ENCODE data around the gene TIMM17A.

Gene TIMM17A

GRCh38 chr1:201990427-201990826 lies 35.1 kb downstream of the TIMM17A start:
- DNase-seq (ENCODE audit: insufficient read length, low spot score) (no peak), FAIRE-seq (no peak)
- TF ChIP-seq POLR2AphosphoS5 (IDR thresholded peaks at IDR 0.05; ENCODE audit: low read depth, low read length) = no peak
- TF ChIP-seq POLR2A (IDR thresholded peaks at IDR 0.05; ENCODE audit: low read depth, low read length) = no peak
- TF ChIP-seq TAF1 (IDR thresholded peaks at IDR 0.05; ENCODE audit: low read depth, low read length) = no peak
- TF ChIP-seq SPI1 (IDR thresholded peaks at IDR 0.05; ENCODE audit: low read depth, low read length) = no peak
- no peak for TF ChIP-seq POU2F2 (IDR thresholded peaks at IDR 0.05; ENCODE audit: low read depth, low read length)
- no peak for TF ChIP-seq PAX5 (IDR thresholded peaks at IDR 0.05; ENCODE audit: insufficient read depth, low read length, severe bottlenecking)

- peak; percentile 52 for DNase-seq (ENCODE audit: insufficient read length, low spot score)
- no peak for TF ChIP-seq SPI1 (IDR thresholded peaks at IDR 0.05; ENCODE audit: low read depth, low read length)
- TF ChIP-seq PAX5 (IDR thresholded peaks at IDR 0.05; ENCODE audit: insufficient read depth, low read length, severe bottlenecking) = no peak
- TF ChIP-seq TAF1 (IDR thresholded peaks at IDR 0.05; ENCODE audit: low read depth, low read length) = no peak
- TF ChIP-seq POLR2A (IDR thresholded peaks at IDR 0.05; ENCODE audit: low read depth, low read length) = no peak
- no peak for TF ChIP-seq POLR2AphosphoS5 (IDR thresholded peaks at IDR 0.05; ENCODE audit: low read depth, low read length)
- no peak for TF ChIP-seq POU2F2 (IDR thresholded peaks at IDR 0.05; ENCODE audit: low read depth, low read length)
- FAIRE-seq = peak; percentile 69
Measured at GRCh38 chr1:201999625-202000238, 44.4 kb downstream of the TIMM17A start.

- FAIRE-seq (no peak), DNase-seq (ENCODE audit: insufficient read length, low spot score) (no peak)
- TF ChIP-seq POLR2AphosphoS5 (IDR thresholded peaks at IDR 0.05; ENCODE audit: low read depth, low read length) (no peak), POLR2A (IDR thresholded peaks at IDR 0.05; ENCODE audit: low read depth, low read length) (no peak), TAF1 (IDR thresholded peaks at IDR 0.05; ENCODE audit: low read depth, low read length) (no peak), SPI1 (IDR thresholded peaks at IDR 0.05; ENCODE audit: low read depth, low read length) (no peak), POU2F2 (IDR thresholded peaks at IDR 0.05; ENCODE audit: low read depth, low read length) (no peak), PAX5 (IDR thresholded peaks at IDR 0.05; ENCODE audit: insufficient read depth, low read length, severe bottlenecking) (no peak)
Measured at GRCh38 chr1:202002507-202002906, 47.2 kb downstream of the TIMM17A start.

GRCh38 chr1:202004711-202005110 lies 49.4 kb downstream of the TIMM17A start:
- no peak for FAIRE-seq
- TF ChIP-seq TAF1 (IDR thresholded peaks at IDR 0.05; ENCODE audit: low read depth, low read length) (no peak), PAX5 (IDR thresholded peaks at IDR 0.05; ENCODE audit: insufficient read depth, low read length, severe bottlenecking) (no peak), POLR2A (IDR thresholded peaks at IDR 0.05; ENCODE audit: low read depth, low read length) (no peak), POLR2AphosphoS5 (IDR thresholded peaks at IDR 0.05; ENCODE audit: low read depth, low read length) (no peak), POU2F2 (IDR thresholded peaks at IDR 0.05; ENCODE audit: low read depth, low read length) (no peak), SPI1 (IDR thresholded peaks at IDR 0.05; ENCODE audit: low read depth, low read length) (no peak)
- DNase-seq (ENCODE audit: insufficient read length, low spot score) = no peak

GRCh38 chr1:202005958-202006357 lies 50.7 kb downstream of the TIMM17A start:
- no peak for FAIRE-seq
- TF ChIP-seq POLR2AphosphoS5 (IDR thresholded peaks at IDR 0.05; ENCODE audit: low read depth, low read length) (no peak), POLR2A (IDR thresholded peaks at IDR 0.05; ENCODE audit: low read depth, low read length) (no peak), POU2F2 (IDR thresholded peaks at IDR 0.05; ENCODE audit: low read depth, low read length) (no peak)
- no peak for DNase-seq (ENCODE audit: insufficient read length, low spot score)

GRCh38 chr1:202007304-202007703 lies 52.0 kb downstream of the TIMM17A start:
- DNase-seq (ENCODE audit: insufficient read length, low spot score) (no peak), FAIRE-seq (no peak)
- TF ChIP-seq TAF1 (IDR thresholded peaks at IDR 0.05; ENCODE audit: low read depth, low read length) (no peak), POLR2AphosphoS5 (IDR thresholded peaks at IDR 0.05; ENCODE audit: low read depth, low read length) (no peak), SPI1 (IDR thresholded peaks at IDR 0.05; ENCODE audit: low read depth, low read length) (no peak), POU2F2 (IDR thresholded peaks at IDR 0.05; ENCODE audit: low read depth, low read length) (no peak), POLR2A (IDR thresholded peaks at IDR 0.05; ENCODE audit: low read depth, low read length) (no peak), PAX5 (IDR thresholded peaks at IDR 0.05; ENCODE audit: insufficient read depth, low read length, severe bottlenecking) (no peak)

GRCh38 chr1:202007805-202008489 lies 52.6 kb downstream of the TIMM17A start:
- TF ChIP-seq POLR2AphosphoS5 (IDR thresholded peaks at IDR 0.05; ENCODE audit: low read depth, low read length) (no peak), POU2F2 (IDR thresholded peaks at IDR 0.05; ENCODE audit: low read depth, low read length) (no peak), POLR2A (IDR thresholded peaks at IDR 0.05; ENCODE audit: low read depth, low read length) (no peak), TAF1 (IDR thresholded peaks at IDR 0.05; ENCODE audit: low read depth, low read length) (no peak), SPI1 (IDR thresholded peaks at IDR 0.05; ENCODE audit: low read depth, low read length) (no peak), PAX5 (IDR thresholded peaks at IDR 0.05; ENCODE audit: insufficient read depth, low read length, severe bottlenecking) (no peak)
- DNase-seq (ENCODE audit: insufficient read length, low spot score) = no peak
- FAIRE-seq = no peak

GRCh38 chr1:202009326-202010179 lies 54.2 kb downstream of the TIMM17A start:
- FAIRE-seq = peak; percentile 48
- DNase-seq (ENCODE audit: insufficient read length, low spot score) = peak; percentile 68
- TF ChIP-seq SPI1 (IDR thresholded peaks at IDR 0.05; ENCODE audit: low read depth, low read length) (no peak), PAX5 (IDR thresholded peaks at IDR 0.05; ENCODE audit: insufficient read depth, low read length, severe bottlenecking) (no peak), POLR2A (IDR thresholded peaks at IDR 0.05; ENCODE audit: low read depth, low read length) (no peak), TAF1 (IDR thresholded peaks at IDR 0.05; ENCODE audit: low read depth, low read length) (no peak), POU2F2 (IDR thresholded peaks at IDR 0.05; ENCODE audit: low read depth, low read length) (no peak), POLR2AphosphoS5 (IDR thresholded peaks at IDR 0.05; ENCODE audit: low read depth, low read length) (no peak)

Data from GM12891 (cell line).